Measurements from ENCODE around the gene TFDP3. TPM values are rescaled to one million over a fixed set of nuclear protein-coding genes. Genes with fewer than 3 reads are reported as not detected.

The TFDP3 gene
- total and polyA plus RNA-seq, 8 donors: not detected

GRCh38 chrX:133189195-133189594 lies 29.0 kb downstream of the TFDP3 start:
- Histone ChIP-seq H3K36me3 (no peaks in the 10 kb centered on the region), H3K27me3 (no peaks in the 10 kb centered on the region), H3K4me3 (no peak overlapping the region), H3K4me1 (no peaks in the 10 kb centered on the region), H3K27ac (no peak overlapping the region), H3K9me3 (no peaks in the 10 kb centered on the region)
- DNase-seq: no peak
- TF ChIP-seq CTCF (IDR thresholded peaks at IDR 0.05): no peak
- no peak for ATAC-seq
- intact Hi-C loops (cut with DNase I): no loop called here

- Histone ChIP-seq H3K4me1 (no peaks in the 10 kb centered on the region), H3K36me3 (no peaks in the 10 kb centered on the region), H3K4me3 (no peak overlapping the region), H3K27me3 (no peaks in the 10 kb centered on the region), H3K27ac (no peak overlapping the region), H3K9me3 (no peaks in the 10 kb centered on the region)
- DNase-seq (no peak), ATAC-seq (no peak)
- no peak for TF ChIP-seq CTCF (IDR thresholded peaks at IDR 0.05)
- intact Hi-C loops (cut with DNase I): no loop called here
Observed at GRCh38 chrX:133188631-133189030, 29.5 kb downstream of the TFDP3 start.

- Histone ChIP-seq H3K27ac (no peak overlapping the region), H3K4me1 (no peaks in the 10 kb centered on the region), H3K4me3 (no peak overlapping the region), H3K9me3 (no peaks in the 10 kb centered on the region), H3K27me3 (no peaks in the 10 kb centered on the region), H3K36me3 (no peaks in the 10 kb centered on the region)
- intact Hi-C loops (cut with DNase I): no loop called here
- ATAC-seq (no peak), DNase-seq (no peak)
- TF ChIP-seq CTCF (IDR thresholded peaks at IDR 0.05): no peak
Observed at GRCh38 chrX:133185938-133186337, 32.2 kb downstream of the TFDP3 start.

- intact Hi-C loops (cut with DNase I): no loop called here
- H3K4me3 ChIP-seq: no peak overlapping the region
Observed at GRCh38 chrX:133185119-133185518, 33.0 kb downstream of the TFDP3 start.

GRCh38 chrX:133183806-133184205 lies 34.3 kb downstream of the TFDP3 start:
- no peaks in the 10 kb centered on the region for H3K9me3 ChIP-seq
- H3K4me3 ChIP-seq: no peak overlapping the region
- no peak for ATAC-seq
- no peak for DNase-seq
- no peaks in the 10 kb centered on the region for H3K27me3 ChIP-seq
- intact Hi-C loops (cut with DNase I): no loop called here
- H3K36me3 ChIP-seq: no peaks in the 10 kb centered on the region
- H3K27ac ChIP-seq: no peak overlapping the region
- H3K4me1 ChIP-seq: no peaks in the 10 kb centered on the region
- TF ChIP-seq CTCF (IDR thresholded peaks at IDR 0.05): no peak

More at GRCh38 chrX:133185119-133185518, 33.0 kb downstream of the TFDP3 start:
- Histone ChIP-seq H3K36me3 (no peaks in the 10 kb centered on the region), H3K9me3 (no peaks in the 10 kb centered on the region), H3K27ac (no peak overlapping the region), H3K27me3 (no peaks in the 10 kb centered on the region), H3K4me1 (no peaks in the 10 kb centered on the region)
- no peak for TF ChIP-seq CTCF (IDR thresholded peaks at IDR 0.05)
- DNase-seq (no peak), ATAC-seq (no peak)

All from left lung (tissue), 10 donors.